NCI-H2029 treated with DMSO at 0.1 percent for 48 hours (cell line): ENCODE data around the gene FARP1.

Source experiments
- DNase-seq: peaks from one replicate; lab custom pipeline; 2025; lab: John Stamatoyannopoulos, UW

FARP1 gene

GRCh38 chr13:98310485-98311199, 167.7 kb downstream of the FARP1 start:
- DNase-seq: no peak

DNA sequence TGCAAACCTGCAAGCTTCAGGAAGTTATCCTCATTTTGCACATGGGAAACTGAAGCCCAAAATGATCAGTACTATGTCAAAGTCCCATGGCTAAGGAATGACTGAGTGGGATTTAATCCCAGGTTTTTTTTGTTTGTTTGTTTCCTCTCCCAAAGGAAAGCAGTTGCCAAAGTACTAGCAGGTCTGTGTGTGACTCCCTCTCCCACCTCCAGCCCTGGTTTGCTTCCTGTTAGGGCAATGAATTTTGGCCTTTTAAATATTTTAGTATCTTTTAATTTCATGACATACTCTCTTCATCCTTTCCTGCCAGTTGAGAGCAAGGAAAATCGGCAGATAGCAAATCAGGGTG, 168.3 kb downstream of the FARP1 start:
- DNase-seq: no peak

DNA sequence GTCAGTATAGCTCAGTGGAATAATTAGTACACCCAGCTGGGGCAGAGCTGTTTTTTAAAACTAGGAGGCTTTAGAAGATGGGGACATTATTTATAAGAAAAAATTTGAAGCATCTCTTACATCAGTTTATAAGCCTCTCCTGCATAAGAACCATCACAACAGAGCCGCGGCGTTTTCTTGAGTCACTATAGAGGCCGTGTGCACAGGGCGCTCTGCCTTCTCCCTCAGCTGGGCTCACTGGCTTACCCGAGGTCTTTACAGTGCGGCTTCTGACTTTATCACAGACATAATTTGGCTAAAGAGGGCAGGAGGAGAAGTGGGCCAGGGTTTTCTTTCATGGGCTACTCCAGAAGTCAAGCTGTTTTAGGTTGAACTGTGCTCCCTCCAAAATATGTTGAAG, 169.7 kb downstream of the FARP1 start:
- no peak for DNase-seq

GRCh38 chr13:98313023-98313921, 170.4 kb downstream of the FARP1 start:
- no peak for DNase-seq

GRCh38 chr13:98313922-98314292, 171.0 kb downstream of the FARP1 start:
- DNase-seq: no peak

GRCh38 chr13:98315466-98315865, 172.6 kb downstream of the FARP1 start:
- DNase-seq: no peak

DNA sequence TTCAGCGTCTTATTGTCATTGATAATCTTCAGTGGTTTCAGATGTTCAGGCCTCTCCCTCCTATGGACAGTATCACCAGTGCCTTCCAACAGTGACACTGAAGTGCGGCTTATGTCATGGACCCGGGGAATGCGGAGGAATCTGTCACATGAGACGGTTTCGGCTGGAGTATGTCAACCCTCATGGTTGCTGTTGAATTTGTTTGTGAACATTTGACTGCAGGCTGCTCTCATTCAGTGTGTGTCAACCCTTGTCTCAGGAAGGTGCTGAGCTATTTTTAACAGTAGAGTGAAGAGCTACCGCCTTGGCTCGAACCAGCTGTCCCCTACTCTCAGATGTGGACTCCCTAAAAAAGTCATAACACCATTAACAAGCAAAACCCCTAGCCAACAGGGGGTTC, 173.0 kb downstream of the FARP1 start:
- no peak for DNase-seq

DNA sequence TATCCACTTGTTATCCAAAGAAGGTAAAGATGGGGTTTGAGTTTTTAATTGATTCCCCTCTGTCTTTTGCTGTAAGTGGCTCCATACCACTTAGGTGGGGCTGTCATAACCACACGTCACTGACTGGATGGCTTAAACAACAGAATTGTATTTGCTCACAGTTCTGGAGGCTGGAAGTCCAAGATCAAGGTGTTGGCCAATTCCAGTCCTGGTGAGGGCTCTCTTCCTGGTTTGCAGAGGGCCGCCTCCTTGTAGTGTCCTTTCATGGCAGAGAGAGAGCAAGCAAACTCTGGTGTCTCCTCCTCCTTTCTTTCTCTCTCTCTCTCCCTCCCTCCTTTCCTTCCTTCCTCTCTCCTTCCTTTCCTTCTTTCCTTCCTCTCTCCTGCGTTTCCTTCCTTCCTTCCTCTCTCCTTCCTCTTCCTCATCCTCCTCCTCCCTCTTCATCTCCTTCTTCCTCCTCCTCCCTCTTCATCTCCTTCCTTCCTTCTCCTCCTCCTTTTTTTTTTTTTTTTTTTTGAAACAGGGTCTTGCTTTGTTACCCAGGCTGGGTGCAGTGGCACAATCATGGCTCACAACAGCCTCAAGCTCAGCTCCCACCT, 174.8 kb downstream of the FARP1 start:
- DNase-seq: no peak

- no peak for DNase-seq
These were observed 175.5 kb downstream of the FARP1 start for GRCh38 chr13:98318263-98318878.

DNA sequence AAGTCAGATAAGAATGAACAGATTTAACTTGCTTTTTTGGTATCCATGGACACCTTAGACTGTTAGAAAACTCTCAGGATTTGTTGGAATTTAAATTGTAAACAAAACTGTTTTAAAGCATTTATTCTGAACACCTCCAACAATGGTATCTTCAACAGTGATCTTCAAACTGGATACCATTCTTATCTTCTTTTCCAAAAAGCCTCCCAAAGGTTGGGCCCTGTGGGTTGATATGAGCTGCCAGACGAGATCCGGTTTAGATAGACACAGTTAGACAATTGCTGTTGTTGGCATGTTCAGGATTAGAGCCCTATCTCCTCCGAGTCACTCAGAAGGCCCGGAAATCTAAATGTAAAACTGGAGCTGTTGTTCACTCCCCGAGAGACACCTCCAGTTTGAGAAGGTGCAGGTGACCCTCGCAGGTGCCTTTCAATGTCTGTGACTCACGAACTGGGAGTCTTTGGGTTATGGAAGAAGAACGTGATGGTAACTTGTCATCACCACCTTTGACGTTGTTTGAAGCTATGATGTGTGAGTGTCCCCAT, 177.7 kb downstream of the FARP1 start:
- DNase-seq: no peak

DNA sequence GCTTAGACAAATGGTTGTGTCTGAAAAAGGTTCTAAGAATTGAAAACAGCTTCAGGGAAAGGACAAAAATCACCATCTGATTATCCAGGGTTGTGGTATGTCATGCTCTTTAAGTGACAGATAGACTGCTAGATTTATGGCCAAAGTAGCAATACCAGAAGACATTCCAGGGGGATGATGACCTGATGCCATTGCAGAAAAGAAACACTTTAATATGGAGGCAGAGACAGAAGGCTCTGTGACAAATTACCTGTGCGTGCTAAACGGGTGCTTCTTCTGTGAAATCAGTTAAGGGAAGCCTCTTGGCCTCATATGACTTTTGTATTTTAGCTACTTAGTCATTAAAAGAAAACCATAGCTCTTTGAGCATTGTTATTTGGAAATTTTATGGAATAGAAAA, 178.5 kb downstream of the FARP1 start:
- no peak for DNase-seq

DNA sequence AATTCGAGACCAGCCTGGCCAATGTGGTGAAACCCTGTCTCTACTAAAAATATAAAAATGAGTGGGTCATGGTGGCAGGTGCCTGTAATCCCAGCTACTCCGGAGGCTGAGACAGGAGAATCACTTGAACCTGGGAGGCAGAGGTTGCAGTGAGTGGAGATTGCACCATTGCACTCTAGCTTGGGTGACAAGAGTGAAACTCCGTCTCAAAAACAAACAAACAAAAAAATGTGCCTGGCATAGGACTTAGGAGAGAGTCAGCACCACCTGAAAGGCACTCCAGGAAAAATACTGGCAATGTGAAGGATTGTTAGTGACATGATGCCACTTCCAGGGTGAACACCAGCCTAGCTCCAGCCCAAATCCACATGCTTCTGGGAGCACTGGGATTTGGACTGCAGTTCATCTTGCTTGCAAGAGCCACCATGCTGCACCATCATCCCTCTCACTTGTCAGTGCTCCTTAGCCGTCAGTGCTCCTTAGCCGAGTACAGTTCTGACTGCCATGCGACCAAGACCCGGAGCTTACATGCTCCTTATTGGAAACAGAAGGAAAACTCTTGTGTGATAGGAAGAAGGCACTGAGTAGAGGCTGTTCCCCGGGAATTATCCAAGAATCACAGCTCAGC, 179.3 kb downstream of the FARP1 start:
- no peak for DNase-seq

DNA sequence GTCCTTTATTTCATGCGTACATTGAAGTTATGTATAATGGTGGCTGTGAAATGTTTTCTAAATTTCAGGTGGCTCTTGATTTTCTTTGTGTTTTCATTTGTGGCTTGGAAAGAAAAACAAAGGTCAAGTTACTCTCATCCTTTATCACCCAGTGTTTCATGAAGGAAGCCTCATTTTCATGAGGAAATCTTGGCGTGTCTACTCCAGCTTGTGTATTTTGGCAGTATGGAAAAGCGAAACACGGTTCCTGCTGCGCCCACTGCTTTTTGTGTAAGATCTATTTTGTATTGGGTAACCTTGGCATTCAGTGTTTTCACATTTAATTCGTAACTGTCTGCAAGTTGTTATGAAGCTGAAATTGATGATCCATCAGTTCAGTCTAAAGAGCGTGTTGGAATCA, 181.2 kb downstream of the FARP1 start:
- DNase-seq: no peak

DNA sequence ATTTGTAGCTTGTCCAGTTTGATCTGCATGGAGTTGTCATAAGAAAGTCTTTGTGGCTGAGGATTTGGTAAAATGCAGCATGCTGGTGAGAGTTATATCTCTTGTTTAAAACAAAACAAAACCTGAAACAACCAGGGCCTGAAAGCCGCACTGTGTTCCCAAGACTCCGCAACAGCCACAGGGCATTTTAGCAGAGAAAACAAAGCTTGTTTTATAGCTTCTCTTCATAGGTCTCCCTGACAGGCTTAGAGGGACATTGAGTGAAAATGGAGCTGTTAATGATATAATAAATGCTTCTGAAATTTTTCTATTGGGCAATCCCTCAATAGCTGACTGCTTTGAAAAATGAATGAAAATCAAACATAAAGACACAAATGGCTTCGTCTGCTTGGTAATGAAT, 182.8 kb downstream of the FARP1 start:
- no peak for DNase-seq

DNA sequence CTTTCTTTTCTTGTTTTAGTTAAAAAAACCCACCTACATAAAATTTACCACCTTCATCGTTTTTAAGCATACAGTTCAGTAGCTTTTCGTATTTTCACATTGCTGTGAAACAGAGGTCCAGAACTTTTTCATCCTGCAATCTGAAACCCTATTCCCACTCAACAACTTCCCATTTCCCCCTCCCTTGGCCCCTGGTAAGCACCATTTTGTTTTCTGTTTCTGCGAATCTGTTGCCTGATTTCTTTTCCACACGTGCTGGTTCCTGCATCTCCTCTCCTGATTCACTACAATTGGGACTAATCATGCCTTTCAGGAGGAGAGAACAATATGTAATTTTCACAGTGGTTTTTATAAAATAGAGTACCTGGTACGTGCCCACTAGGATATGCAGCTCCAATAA, 183.4 kb downstream of the FARP1 start:
- no peak for DNase-seq

DNA sequence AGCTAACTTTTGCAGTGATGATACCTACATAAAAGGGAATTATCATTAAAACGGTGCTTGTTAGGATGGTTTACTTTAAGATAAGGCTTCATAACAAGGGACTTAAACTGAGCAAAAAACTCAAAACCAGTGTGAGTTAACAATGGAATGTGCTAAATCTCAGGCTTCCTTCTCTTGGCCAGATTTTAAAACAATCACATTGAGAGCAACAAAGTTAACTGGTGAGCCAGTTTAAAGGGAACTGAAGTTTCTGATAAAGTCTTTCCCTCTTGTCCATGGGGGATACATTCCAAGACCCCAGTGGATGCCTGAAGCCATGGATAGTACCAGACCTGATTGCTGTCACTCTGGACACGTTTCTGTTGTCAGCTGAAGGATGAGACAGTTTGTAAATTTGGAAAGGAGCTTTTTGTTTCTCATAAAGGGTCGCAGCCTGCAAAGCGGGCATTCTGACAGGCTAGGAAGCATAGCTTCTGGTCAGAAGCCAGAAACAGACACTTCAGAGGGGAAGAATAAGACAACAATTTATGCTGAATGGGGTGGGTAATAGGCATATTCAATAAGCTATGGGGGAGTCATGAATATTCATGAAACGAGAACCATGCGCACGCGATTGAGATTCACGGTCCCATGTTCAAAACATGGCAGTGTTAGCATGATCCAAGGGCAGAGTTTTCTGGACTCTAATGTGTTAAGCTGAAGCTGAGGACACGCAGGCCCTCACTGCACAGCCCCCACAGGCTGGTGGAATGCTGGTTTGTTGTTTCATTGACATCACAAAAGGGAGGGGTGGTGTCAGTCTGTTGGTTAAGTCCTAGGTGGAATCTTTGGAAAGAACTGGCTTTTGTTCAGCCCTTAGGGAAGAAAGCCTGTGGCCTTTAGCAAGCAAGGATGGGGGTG, 184.7 kb downstream of the FARP1 start:
- DNase-seq: no peak

DNA sequence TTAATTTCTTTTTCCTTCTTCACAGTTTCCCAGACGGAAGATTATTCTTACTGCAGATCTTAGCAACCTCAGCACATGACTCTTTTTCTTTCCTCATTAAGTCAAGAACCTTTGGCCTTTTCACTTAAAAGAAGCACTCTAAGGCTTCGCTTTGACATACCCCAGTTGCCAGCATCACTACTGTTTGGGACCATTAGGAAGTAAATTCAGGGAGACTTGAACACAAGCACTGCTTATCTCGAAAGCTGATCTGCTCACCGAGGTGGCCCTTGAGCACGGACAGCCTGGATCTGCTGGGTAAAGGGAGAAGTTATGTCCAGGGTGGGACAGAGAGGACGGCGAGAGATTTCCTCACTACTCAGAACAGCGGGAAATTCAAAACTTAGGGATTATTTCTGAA, 185.6 kb downstream of the FARP1 start:
- DNase-seq: no peak

DNA sequence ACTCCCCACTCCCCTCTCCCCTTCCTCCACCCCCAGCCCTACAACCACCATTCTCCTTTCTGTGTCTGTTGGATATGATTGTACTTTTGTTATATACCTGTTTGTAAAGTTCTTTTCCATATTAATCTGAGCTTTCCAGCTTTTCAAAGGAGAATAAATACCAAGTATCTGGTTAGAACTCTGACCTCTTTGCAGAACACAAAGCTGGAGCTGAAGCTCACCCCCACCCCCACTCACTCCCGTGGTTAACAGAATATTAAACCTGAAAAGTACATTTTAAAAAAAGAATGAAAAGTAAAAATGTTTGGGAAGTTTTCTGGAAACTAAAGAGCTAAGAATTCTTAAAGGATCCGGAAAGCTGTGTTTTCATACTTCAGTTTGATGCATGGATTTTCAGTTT, 189.3 kb downstream of the FARP1 start:
- DNase-seq: no peak

GRCh38 chr13:98332691-98333090, 189.8 kb downstream of the FARP1 start:
- DNase-seq: no peak

GRCh38 chr13:98333486-98333885, 190.6 kb downstream of the FARP1 start:
- no peak for DNase-seq

- no peak for DNase-seq
These were observed 191.8 kb downstream of the FARP1 start for GRCh38 chr13:98334620-98335205.
